Measurements from ENCODE around the gene YIF1B.
"Not testable (repeated sequence)": the region's sequence is repeated elsewhere in the genome, so short reads cannot be mapped to it uniquely, and the experiment has no call there.

YIF1B gene

DNA sequence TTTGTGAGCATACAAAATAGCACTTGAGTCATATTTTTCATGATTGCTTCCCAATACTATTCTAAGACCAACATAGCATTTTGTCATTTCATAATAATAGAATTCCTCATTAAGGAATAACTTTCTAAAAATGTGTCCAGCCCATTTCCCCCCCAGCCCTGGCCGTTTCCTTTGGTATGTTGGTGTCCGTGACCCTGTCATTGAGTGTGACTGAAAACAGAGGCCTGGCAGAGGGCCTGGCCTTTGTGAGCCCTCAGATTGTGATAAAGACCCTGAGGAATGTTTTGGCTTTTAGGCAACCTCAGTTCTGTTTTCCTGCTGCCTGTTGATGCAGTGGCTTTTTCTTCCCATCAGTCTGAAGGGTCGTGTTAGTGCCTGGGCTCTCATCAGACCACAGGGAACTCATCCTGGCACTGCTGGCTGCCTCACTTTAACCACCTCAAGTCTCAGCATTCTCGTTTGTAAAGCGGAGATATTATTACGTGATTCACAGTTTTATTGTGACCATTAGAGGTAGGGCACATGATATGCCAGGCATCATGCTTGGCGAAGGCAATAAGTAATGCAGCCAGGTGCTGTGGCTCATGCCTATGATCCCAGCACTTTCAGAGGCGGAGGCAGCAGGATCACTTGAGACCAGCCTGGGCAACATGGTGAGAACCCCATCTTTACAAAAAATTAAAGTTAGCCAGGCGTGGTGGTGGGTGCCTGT lies 37.6 kb downstream of the YIF1B start:
- DNase-seq (ENCODE audit: low read depth in 2 of 2, low spot score in 1 of 2), result no peak

DNA sequence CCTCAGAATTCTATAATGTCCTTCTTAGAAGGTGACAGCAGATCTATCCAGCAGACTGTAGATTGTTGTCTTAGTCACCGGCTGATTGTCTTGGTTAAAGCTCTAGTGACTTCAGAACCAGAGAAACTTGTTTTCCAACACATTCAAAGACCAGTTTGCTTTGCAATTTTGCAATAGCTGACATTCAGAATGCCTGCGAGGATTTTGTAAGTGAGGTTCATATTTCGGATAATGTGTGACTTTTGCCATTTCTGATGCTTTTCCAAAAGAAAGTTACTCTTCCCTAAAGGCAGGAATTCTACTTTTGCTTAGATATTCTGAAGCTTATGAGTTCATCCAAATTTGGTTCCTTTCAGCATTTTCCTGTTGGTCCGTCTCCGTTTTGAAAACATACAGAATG lies 38.2 kb downstream of the YIF1B start:
- no peak for DNase-seq (ENCODE audit: low read depth in 2 of 2, low spot score in 1 of 2)

GRCh38 chr19:38276942-38277517 lies 38.7 kb downstream of the YIF1B start:
- no peak for DNase-seq (ENCODE audit: low read depth in 2 of 2, low spot score in 1 of 2)

DNA sequence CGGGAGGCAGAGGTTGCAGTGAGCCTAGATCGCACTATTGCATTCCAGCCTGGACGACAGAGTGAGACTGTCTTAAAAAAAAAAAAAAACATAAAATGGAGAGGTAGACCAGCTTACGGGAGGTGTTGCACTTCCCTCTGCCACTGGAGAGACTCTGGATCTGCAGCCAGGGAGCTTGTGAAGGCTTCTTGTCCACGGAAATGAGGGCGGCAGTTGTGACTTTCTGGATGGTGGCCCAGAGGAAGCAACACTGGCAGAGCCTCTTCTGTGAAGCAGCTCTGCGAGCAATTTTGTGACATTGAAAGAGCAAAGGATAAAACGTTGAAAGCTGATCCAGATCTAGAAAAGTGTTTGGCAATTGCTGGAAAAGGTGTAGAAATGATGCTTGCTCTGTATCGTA lies 41.0 kb downstream of the YIF1B start:
- no peak for DNase-seq (ENCODE audit: low read depth in 2 of 2, low spot score in 1 of 2)

DNA sequence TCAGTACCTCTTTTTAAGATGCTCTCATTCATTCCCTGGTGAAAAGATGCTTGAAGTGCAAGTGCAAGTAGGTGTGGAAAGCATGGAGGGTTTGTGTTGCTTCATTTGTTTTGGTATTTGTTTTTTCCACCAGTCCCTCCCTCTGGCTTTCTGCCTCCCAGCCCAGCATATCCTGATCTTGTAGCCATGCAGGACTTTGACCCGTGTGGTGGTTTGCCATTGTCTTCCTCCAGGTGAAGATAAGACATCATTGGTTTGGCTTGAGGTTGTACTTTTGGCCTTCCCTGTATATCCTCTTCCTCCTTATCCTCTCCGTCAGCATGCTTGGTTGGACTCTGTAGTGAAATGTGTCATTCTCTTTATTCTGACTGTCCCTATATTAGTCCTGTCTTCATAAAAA lies 42.2 kb downstream of the YIF1B start:
- no peak for DNase-seq (ENCODE audit: low read depth in 2 of 2, low spot score in 1 of 2)

DNA sequence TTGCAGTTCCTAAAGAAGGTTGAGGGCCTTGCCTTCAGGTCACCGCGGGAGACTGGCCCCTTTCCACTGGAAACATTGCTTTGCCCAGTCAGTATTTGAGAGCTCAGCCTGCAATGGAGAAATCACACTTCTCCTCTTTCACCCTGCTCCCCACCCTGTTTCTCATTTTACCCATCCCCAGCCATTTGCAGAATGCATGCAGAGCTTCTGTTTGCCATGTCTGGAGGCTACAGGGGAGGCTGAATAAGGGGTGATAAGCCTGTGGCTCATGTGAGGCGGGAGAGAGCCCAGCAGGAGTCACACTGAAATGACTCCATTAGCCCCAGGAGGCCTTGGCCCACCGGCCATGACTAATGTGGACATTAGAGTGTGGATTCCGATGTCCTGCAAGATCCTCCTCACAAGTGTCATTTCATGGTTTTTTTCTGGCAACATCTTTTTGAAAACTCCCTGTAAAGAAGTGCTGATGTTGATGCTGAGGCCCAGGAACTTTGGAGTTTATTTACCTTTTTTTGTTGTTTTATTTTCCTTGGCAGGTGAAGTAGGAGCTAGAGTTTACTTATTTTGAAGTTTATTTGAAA lies 45.1 kb downstream of the YIF1B start:
- no peak for DNase-seq (ENCODE audit: low read depth in 2 of 2, low spot score in 1 of 2)

- no peak for DNase-seq (ENCODE audit: low read depth in 2 of 2, low spot score in 1 of 2)
Observed at GRCh38 chr19:38268539-38268938, 47.2 kb downstream of the YIF1B start.

- DNase-seq (ENCODE audit: low read depth in 2 of 2, low spot score in 1 of 2), result no peak
Observed at GRCh38 chr19:38267761-38268483, 47.8 kb downstream of the YIF1B start.

GRCh38 chr19:38266981-38267597 lies 48.7 kb downstream of the YIF1B start:
- no peak for DNase-seq (ENCODE audit: low read depth in 2 of 2, low spot score in 1 of 2)

DNA sequence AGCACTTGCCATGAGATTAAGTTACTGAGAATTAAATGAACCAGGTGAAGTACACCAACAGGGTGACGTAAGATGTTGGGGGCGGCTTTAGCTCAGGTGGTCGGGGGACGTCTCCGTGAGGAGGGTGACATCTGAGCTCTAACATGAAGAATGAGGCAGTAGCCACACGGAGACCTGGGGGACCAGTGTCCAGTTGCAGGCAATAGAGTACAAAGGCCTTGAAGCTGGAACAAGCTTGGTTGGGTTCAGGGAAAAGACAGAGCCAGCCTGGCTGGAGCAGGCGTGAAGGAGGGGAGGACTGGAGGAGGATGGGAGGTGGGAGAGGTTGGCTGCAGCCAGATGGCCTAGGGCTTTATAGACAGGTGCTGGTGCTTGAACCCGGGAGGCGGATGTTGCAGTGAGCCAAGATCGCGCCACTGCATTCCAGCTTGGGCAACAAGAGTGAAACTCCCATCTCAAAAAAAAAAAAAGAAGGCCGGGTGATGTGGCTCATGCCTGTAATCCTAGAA lies 49.8 kb downstream of the YIF1B start:
- DNase-seq (ENCODE audit: low read depth in 2 of 2, low spot score in 1 of 2), result no peak

DNA sequence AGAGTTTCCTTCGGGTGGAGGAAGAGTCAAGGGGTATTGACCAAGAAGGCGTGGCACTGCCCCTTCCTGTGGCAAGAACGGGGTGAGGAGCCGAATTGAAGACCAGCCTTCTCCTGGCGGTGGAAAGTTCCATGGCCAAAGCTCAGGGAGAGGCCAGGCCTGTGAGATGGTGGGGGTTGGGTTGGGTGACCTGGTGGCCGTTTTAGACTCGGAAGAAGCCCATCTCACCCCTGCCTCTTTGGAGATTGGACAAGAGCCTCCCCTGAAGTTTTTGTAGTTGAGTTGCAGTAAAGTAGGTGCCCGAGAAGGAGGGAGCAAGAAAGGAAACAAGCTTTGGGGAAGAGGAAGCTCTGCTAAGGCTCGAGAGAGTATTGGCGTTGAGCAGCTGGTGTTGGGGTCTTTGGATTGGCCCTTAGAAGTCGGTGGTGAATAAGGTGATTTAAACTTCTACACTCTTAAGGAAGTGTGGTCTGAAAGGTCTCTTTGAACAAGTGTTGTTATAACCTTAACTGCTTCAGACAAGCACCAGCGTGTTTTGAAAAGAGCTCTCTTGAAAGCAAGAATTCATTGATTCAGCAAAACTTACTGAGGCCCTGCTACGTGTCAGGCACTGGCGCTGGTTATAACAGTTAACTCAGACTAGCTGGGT lies 50.4 kb downstream of the YIF1B start:
- no peak for DNase-seq (ENCODE audit: low read depth in 2 of 2, low spot score in 1 of 2)

DNA sequence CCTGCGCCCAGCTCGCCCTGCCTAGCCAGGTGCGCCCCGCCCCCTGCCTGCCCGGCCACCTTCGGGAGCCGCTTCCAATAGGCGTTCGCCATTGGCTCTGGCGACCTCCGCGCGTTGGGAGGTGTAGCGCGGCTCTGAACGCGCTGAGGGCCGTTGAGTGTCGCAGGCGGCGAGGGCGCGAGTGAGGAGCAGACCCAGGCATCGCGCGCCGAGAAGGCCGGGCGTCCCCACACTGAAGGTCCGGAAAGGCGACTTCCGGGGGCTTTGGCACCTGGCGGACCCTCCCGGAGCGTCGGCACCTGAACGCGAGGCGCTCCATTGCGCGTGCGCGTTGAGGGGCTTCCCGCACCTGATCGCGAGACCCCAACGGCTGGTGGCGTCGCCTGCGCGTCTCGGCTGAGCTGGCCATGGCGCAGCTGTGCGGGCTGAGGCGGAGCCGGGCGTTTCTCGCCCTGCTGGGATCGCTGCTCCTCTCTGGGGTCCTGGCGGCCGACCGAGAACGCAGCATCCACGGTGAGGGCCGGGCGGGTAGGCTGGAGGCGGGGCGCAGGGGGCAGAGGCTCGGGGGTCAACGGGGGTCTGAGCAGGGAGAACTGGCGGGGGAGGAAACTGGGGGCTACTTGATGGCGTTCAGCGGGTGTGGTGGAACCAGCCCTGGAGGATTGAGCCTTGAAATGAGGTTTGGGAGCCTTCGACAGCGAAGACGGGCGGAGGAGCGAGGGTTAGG lies 51.1 kb downstream of the YIF1B start, which contains the start of gene SPINT2:
Gene SPINT2, plus strand, starts transcription at position 88 of the 727 bp plus-strand sequence. Its CDS starts 320 bp downstream, at position 408.
- DNase-seq (ENCODE audit: low read depth in 2 of 2, low spot score in 1 of 2), result peak; percentile 11 to 21

DNA sequence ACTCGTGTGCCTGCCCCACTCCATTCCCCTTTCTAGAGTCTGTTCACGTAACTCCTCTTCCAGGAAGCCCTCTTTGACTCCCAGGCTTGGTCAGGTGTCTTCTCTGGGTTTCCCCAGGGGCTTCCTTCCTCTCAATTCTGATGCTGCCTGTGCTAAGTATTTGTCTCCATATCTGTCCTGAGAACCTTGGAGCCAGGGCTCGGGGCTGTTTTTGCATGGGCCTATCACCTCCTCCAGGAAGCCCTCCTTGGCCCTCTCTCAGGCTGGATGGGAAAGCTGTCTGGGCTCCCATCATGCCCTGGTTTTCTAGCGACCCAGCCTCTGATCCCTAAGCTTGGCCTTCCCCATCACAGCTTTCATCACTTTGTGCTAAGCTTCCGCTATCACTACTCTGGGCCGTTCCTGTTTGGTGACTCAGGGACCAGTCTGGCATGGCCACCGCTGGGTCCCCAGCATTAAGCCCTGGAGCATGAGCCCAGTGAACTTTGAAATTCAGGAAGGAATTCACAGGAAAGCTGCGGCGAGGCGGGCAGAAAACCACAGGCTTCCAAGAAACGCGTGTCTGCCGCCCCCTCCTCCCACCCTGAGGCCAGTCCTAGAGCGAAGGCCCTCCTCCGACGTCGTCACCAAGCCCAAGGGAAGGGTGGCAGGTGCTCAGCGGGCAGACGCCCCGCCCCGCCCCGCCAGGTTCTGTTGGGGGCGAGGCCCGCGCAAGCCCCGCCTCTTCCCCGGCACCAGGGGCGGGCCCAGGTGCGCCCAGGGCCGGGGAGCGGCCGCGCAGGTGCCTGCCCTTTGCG lies 51.9 kb downstream of the YIF1B start:
- DNase-seq (ENCODE audit: low read depth in 2 of 2, low spot score in 1 of 2), result peak; percentile 56 to 71

- no peak for DNase-seq (ENCODE audit: low read depth in 2 of 2, low spot score in 1 of 2)
Observed at GRCh38 chr19:38262585-38263268, 53.0 kb downstream of the YIF1B start.

- not testable (repeated sequence) for DNase-seq (ENCODE audit: low read depth in 2 of 2, low spot score in 1 of 2)
Observed at GRCh38 chr19:38261942-38262341, 53.8 kb downstream of the YIF1B start.

GRCh38 chr19:38255383-38256014 lies 60.2 kb downstream of the YIF1B start:
- no peak for DNase-seq (ENCODE audit: low read depth in 2 of 2, low spot score in 1 of 2)

GRCh38 chr19:38253788-38254187 lies 62.0 kb downstream of the YIF1B start:
- no peak for DNase-seq (ENCODE audit: low read depth in 2 of 2, low spot score in 1 of 2)

Measured in stimulated activated CD8-positive, alpha-beta memory T cell treated with anti-CD3 and anti-CD28 coated beads, Interleukin-4, amount 100 ng/mL, for 4 hours (primary cell).